Thyroid gland (tissue), 4 donors: Measurements from ENCODE around the gene DCDC2B. TPM values are rescaled to one million over a fixed set of nuclear protein-coding genes. Genes with fewer than 3 reads are reported as not detected.
"Not testable (repeated sequence)": the region's sequence is repeated elsewhere in the genome, so short reads cannot be mapped to it uniquely, and the experiment has no call there.

Source experiments
- DNase-seq, 2 donors: peaks; one replicate each; pipeline ENCODE4 v3.0.0-alpha.2; 2019
- H3K27ac ChIP-seq, 3 donors: fragments of 200-600 bp; sonication (generic); 1 replicate in 2 of 3; 2 replicates in 1 of 3; pipeline ENCODE4 v1.5.1; 2016 to 2019; ENCODE audit warnings: mild to moderate bottlenecking in 1 of 3, moderate library complexity in 1 of 3
- H3K27me3 ChIP-seq: fragments of 200-600 bp; sonication (generic); one replicate; pipeline ENCODE4 v1.5.1; 2019
- H3K36me3 ChIP-seq, 2 donors: fragments of 200-600 bp; sonication (generic); one replicate each; pipeline ENCODE4 v1.5.1; 2016 to 2019
- H3K4me1 ChIP-seq, 2 donors: fragments of 200-600 bp; sonication (generic); one replicate each; pipeline ENCODE4 v1.5.1; 2017 to 2019
- H3K4me3 ChIP-seq, 3 donors: fragments of 200-600 bp; sonication (generic); replicated peaks in 1 of 3; 1 replicate in 2 of 3; 2 replicates in 1 of 3; pipeline ENCODE4 v1.5.1; 2016; ENCODE audit warnings: mild to moderate bottlenecking in 1 of 3
- H3K9me3 ChIP-seq: fragments of 200-600 bp; sonication (generic); one replicate; pipeline ENCODE4 v1.5.1; 2017
- CTCF ChIP-seq, 6 experiments: fragments of 200-600 bp in 3 of 6; fragments of 450-650 bp in 3 of 6; sonication (generic) in 3 of 6; IDR thresholded peaks; one replicate each; pipeline ENCODE4 v1.5.1; 2016 to 2019; ENCODE audit warnings: antibody characterized with exemption in 6 of 6, mild to moderate bottlenecking in 2 of 6, inconsistent platforms in 1 of 6, moderate library complexity in 1 of 6
- POLR2A ChIP-seq, 2 donors: fragments of 450-650 bp; IDR thresholded peaks; one replicate each; pipeline ENCODE4 v1.6.1; 2017; ENCODE audit warnings: antibody characterized with exemption in 2 of 2, mild to moderate bottlenecking in 2 of 2, moderate library complexity in 1 of 2
- WGBS, 2 donors: methylation state at CpG; one replicate each; pipeline ENCODE4 v1.1.5; 2017; 5-methylcytosine and 5-hydroxymethylcytosine counted together
- intact Hi-C: fragments of 100-400 bp; cut with DNase I; formaldehyde crosslinking; loops from one replicate; pipeline ENCODE4 v1.15.1; 2023
- total RNA-seq, 4 donors: library from RNA; depleted of rRNA; stranded (reverse); fragments of >200 nt; gene quantifications; one replicate each; pipeline ENCODE4 v1.2.3, GENCODE V29; 2016

DCDC2B gene
- not detected for total RNA-seq

GRCh38 chr1:32208891-32209328, at the start of gene DCDC2B:
TSS of gene DCDC2B (plus strand) at chr1:32209089. CDS start at chr1:32209094, 5 bp downstream.
- DNase-seq = peak; percentile 88 to 91
- H3K27ac ChIP-seq = no peak within 1 kb of the TSS
- intact Hi-C loops = no loop called here
- no peaks in the 10 kb centered on the region for H3K9me3 ChIP-seq
- TF ChIP-seq CTCF (IDR thresholded peaks at IDR 0.05) = no peak
- no peak for TF ChIP-seq POLR2A (IDR thresholded peaks at IDR 0.05)
- no peaks in the 10 kb centered on the region for H3K36me3 ChIP-seq
- no peak within 1 kb of the TSS for H3K4me3 ChIP-seq
- peaks cover 11 to 28% of the 10 kb centered on the region in 2 donors for H3K4me1 ChIP-seq
- no peaks in the 10 kb centered on the region for H3K27me3 ChIP-seq
- WGBS, 2 donors = 36 to 47% methylated on average over 2 to 3 of the region's 5 CpGs

GRCh38 chr1:32159189-32159588, 49.7 kb upstream of the DCDC2B start:
- TF ChIP-seq CTCF (IDR thresholded peaks at IDR 0.05) (no peak), POLR2A (IDR thresholded peaks at IDR 0.05) (no peak)
- Histone ChIP-seq H3K4me3 (no peak overlapping the region), H3K27ac (no peak overlapping the region), H3K36me3 (peaks cover 54 to 71% of the 10 kb centered on the region in 2 donors), H3K9me3 (no peaks in the 10 kb centered on the region), H3K27me3 (no peaks in the 10 kb centered on the region), H3K4me1 (peaks cover 0 to 4% of the 10 kb centered on the region in 2 donors)
- WGBS, 2 donors = 57 to 75% methylated on average over 3 of the region's 3 CpGs
- DNase-seq = peak in 1 of 2 donors; percentile 6
- intact Hi-C loops = no loop called here

GRCh38 chr1:32163405-32163804, 45.5 kb upstream of the DCDC2B start:
- TF ChIP-seq CTCF (IDR thresholded peaks at IDR 0.05) (no peak), POLR2A (IDR thresholded peaks at IDR 0.05) (no peak)
- WGBS, 2 donors = 98 to 100% methylated on average over 2 of the region's 2 CpGs
- Histone ChIP-seq H3K27me3 (no peaks in the 10 kb centered on the region), H3K36me3 (peaks cover 50 to 68% of the 10 kb centered on the region in 2 donors), H3K4me3 (no peak overlapping the region), H3K4me1 (peaks cover 0 to 4% of the 10 kb centered on the region in 2 donors), H3K9me3 (no peaks in the 10 kb centered on the region), H3K27ac (no peak overlapping the region)
- DNase-seq = no peak
- intact Hi-C loops = no loop called here

- H3K27me3 ChIP-seq, intact Hi-C loops, H3K4me1 ChIP-seq, H3K27ac ChIP-seq, H3K4me3 ChIP-seq, H3K9me3 ChIP-seq, DNase-seq: not testable (repeated sequence)
- WGBS, 2 donors = 93 to 94% methylated on average over 10 of the region's 10 CpGs
- H3K36me3 ChIP-seq = peaks cover 46 to 71% of the 10 kb centered on the region in 2 donors
Measured at GRCh38 chr1:32165633-32166032, 43.3 kb upstream of the DCDC2B start.

- Histone ChIP-seq H3K4me3 (no peak overlapping the region), H3K27ac (no peak overlapping the region), H3K4me1 (no peaks in the 10 kb centered on the region), H3K27me3 (no peaks in the 10 kb centered on the region), H3K36me3 (peaks cover 45 to 61% of the 10 kb centered on the region in 2 donors), H3K9me3 (no peaks in the 10 kb centered on the region)
- no peak for DNase-seq
- TF ChIP-seq CTCF (IDR thresholded peaks at IDR 0.05) = no peak
- TF ChIP-seq POLR2A (IDR thresholded peaks at IDR 0.05) = no peak
- intact Hi-C loops = no loop called here
- 86 to 90% methylated on average over 4 of the region's 4 CpGs for WGBS, 2 donors
Measured at GRCh38 chr1:32170991-32171390, 37.9 kb upstream of the DCDC2B start.
